ENCODE measurements around the gene BABAM2. TPM values are rescaled to one million over a fixed set of nuclear protein-coding genes. Genes with fewer than 3 reads are reported as not detected.

Gene BABAM2
- total RNA-seq, 4 donors from 2014 or later, result 35.0 to 70.5 (median 51.5) TPM

- H3K4me3 ChIP-seq, result no peak overlapping the region
- peaks cover 0 to 13% (median 0%) of the 10 kb centered on the region in 4 donors for H3K4me1 ChIP-seq
- no peaks in the 10 kb centered on the region for H3K27me3 ChIP-seq
- TF ChIP-seq POLR2A (IDR thresholded peaks at IDR 0.05), result no peak
- no peak for TF ChIP-seq CTCF (IDR thresholded peaks at IDR 0.05)
- no peak for DNase-seq
- H3K36me3 ChIP-seq, result no peaks in the 10 kb centered on the region
- no peak overlapping the region for H3K27ac ChIP-seq
- H3K9me3 ChIP-seq, result no peaks in the 10 kb centered on the region
Measured at GRCh38 chr2:28199995-28200679, 309.6 kb downstream of the BABAM2 start.

GRCh38 chr2:28201671-28202180, 311.2 kb downstream of the BABAM2 start:
- Histone ChIP-seq H3K27me3 (no peaks in the 10 kb centered on the region), H3K4me3 (no peak overlapping the region), H3K36me3 (no peaks in the 10 kb centered on the region), H3K9me3 (no peaks in the 10 kb centered on the region), H3K27ac (peak overlapping the region in 2 of 4 donors; percentile 22 to 39), H3K4me1 (peaks cover 0 to 13% (median 0%) of the 10 kb centered on the region in 4 donors)
- no peak for TF ChIP-seq CTCF (IDR thresholded peaks at IDR 0.05)
- no peak for TF ChIP-seq POLR2A (IDR thresholded peaks at IDR 0.05)
- no peak for DNase-seq

GRCh38 chr2:28202719-28203118, 312.2 kb downstream of the BABAM2 start:
- Histone ChIP-seq H3K36me3 (no peaks in the 10 kb centered on the region), H3K9me3 (no peaks in the 10 kb centered on the region), H3K4me1 (peaks cover 0 to 7% (median 0%) of the 10 kb centered on the region in 4 donors), H3K4me3 (no peak overlapping the region), H3K27ac (peak overlapping the region in 2 of 4 donors; percentile 22 to 39), H3K27me3 (no peaks in the 10 kb centered on the region)
- TF ChIP-seq CTCF (IDR thresholded peaks at IDR 0.05) (no peak), POLR2A (IDR thresholded peaks at IDR 0.05) (no peak)
- peak in 1 of 3 donors; percentile 53 for DNase-seq

- H3K4me3 ChIP-seq, result no peak overlapping the region
- no peak for DNase-seq
- no peaks in the 10 kb centered on the region for H3K9me3 ChIP-seq
- H3K27me3 ChIP-seq, result no peaks in the 10 kb centered on the region
- H3K4me1 ChIP-seq, result peaks cover 0 to 18% (median 0%) of the 10 kb centered on the region in 4 donors
- no peak overlapping the region for H3K27ac ChIP-seq
- no peaks in the 10 kb centered on the region for H3K36me3 ChIP-seq
- TF ChIP-seq POLR2A (IDR thresholded peaks at IDR 0.05), result no peak
- no peak for TF ChIP-seq CTCF (IDR thresholded peaks at IDR 0.05)
Measured at GRCh38 chr2:28206762-28207161, 316.2 kb downstream of the BABAM2 start.

- H3K27me3 ChIP-seq, result no peaks in the 10 kb centered on the region
- H3K9me3 ChIP-seq, result no peaks in the 10 kb centered on the region
- no peak overlapping the region for H3K4me3 ChIP-seq
- no peaks in the 10 kb centered on the region for H3K36me3 ChIP-seq
- peak in 2 of 3 donors; percentile 59 to 81 for DNase-seq
- TF ChIP-seq POLR2A (IDR thresholded peaks at IDR 0.05) (peak in 1 of 2 donors; percentile 39), CTCF (IDR thresholded peaks at IDR 0.05) (no peak)
- H3K27ac ChIP-seq, result peak overlapping the region in 3 of 4 donors; percentile 44 to 87 (median 69)
- peaks cover 0 to 20% (median 0%) of the 10 kb centered on the region in 4 donors for H3K4me1 ChIP-seq
Measured at GRCh38 chr2:28209261-28209691, 318.7 kb downstream of the BABAM2 start.

Data from Peyer's patch (tissue), 4 donors.